ENCODE measurements around the gene LACTB.
A peak's percentile ranks its signal among the peaks of the same experiment; 100 is the strongest.

Gene LACTB

GRCh38 chr15:63121382-63122001 is at the start of gene LACTB:
TSS of gene LACTB (plus strand) at chr15:63121861. CDS start at chr15:63121872, 11 bp downstream.
- peak; percentile 62 to 69 for DNase-seq (ENCODE audit: low read depth in 1 of 2, low spot score in 1 of 2)

DNA sequence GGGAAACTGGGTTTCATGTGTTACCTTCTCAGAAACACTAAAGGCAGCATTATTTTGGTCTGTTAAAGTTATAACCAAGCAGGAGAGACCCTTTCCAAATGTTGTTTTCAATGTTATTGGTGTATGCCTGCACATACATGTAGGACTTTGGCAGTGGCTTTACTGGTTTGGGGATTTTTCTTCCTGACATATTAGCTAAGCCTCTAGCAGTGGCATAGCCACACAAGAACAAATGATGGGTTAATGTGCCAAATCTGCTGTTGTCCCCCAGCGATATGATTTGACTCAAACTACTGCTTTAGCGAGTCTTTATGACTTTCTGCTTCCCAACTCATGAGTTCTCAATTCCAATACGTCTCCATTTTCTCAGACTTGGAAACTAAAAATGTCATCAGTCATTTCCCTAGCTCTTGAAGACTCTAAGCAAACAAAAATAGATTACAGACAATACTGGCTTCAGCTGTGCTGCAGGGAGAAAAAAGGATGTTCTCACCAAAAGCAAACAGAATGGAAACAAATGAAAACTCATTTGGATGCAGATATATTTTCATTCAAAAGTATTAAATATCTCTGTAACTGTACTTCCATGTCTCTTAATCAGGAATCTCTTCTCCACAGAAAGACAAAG is 49.5 kb upstream of the LACTB start:
- DNase-seq (ENCODE audit: low read depth in 1 of 2, low spot score in 1 of 2) = no peak

DNA sequence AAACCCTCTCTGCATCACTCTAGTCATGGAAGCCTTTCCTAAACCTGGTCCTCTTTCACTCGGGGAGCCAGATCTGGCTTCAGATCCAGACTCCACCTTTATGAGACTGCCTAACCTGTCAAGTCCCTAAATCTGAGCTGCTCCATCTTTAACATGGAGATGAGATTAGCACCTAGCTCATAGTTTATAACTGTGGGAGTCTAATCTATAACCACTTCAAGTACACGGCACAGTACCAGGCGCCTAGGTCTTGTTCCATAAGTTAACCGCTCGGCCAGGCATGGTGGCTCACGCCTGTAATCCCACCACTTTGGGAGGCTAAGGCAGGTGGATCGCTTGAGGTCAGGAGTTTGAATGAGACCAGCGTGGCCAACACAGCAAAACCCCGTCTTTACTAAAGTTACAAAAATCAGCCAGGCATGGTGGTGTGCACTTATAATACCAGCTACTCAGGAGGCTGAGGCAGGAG is 48.8 kb upstream of the LACTB start:
- DNase-seq (ENCODE audit: low read depth in 1 of 2, low spot score in 1 of 2) = no peak

DNA sequence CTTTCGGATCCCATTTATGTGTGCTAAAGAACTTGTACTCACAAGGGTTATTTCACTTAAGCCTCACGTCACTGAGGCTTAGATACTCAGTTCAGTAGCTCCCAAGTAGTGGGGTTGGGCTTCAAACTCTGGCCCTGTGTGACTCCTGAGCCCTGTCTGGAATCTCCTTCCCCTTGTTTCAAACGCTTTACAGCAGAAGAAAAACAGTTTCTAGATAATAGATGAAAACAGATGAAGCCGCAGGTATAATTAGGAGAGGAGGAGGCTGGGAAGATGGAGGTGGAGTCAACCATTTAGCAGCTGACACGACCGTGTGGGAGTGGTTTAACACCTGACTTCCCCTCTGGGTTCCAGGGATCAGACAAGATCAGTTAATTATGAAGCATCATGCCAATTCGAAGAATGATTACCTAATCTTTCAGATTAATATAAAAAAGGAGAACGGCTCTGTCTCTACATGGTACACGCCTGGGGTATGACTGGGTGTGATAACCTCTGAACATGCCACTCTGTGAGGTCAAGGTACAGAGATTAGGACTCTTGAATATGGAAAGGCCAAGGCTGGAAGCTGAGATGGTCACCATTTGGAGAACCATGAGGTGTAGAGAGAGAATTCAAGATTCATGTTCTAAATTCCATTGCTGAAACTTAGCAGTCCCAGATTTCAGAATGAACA is 48.0 kb upstream of the LACTB start:
- DNase-seq (ENCODE audit: low read depth in 1 of 2, low spot score in 1 of 2) = no peak

GRCh38 chr15:63075015-63075983 is 46.4 kb upstream of the LACTB start:
- DNase-seq (ENCODE audit: low read depth in 1 of 2, low spot score in 1 of 2) = no peak

DNA sequence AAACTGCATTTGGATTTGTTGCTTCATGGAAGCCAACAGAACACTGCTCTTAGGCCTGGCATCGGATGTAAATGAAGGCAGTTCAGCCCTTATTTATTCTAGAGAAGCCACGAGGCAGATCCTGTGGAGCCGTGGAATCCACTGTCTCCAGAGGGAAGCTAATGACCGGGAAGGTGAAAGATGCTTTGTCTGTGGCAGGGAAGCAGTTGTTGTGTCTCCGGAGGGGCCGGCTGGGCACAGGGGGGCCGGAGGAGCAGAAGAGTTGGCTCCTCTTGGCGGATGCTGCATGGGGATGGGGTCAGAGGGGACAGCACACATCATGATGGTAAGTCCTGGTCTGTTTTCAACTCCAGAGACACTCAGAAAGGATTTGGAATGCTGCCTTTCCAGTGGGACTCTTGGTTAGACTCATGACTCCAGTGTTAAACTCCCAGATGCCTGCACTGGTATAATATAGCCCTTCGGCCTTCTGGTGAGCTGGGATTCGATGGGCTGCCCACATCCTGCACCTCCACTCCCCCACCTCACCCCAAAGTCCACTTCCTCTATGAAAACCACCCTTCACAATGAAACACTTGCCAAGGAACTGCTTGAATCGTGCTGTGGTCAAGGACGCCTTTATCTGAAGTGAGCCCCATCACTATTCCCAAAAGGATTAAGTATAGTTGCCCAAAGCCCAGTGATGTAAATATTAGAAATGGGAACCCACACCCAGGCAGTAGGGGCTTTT is 45.5 kb upstream of the LACTB start:
- DNase-seq (ENCODE audit: low read depth in 1 of 2, low spot score in 1 of 2) = no peak

DNA sequence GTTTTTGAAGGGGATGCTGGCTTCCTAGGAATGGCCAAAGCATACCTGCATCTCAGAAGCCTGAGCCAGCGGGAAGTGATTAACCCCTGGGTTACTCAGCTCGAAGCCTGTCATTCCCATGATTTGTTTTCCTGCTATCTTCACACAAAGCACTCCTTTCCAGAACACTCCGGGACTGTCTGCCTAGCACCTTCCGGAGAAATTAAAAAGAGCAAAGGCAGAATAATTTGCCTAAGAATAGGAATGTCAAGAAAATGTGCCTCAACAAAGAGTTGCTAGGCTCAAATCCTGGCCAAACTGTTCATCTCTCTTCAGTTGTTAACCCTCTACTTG is 45.0 kb upstream of the LACTB start:
- no peak for DNase-seq (ENCODE audit: low read depth in 1 of 2, low spot score in 1 of 2)

GRCh38 chr15:63077952-63078351 is 43.7 kb upstream of the LACTB start:
- no peak for DNase-seq (ENCODE audit: low read depth in 1 of 2, low spot score in 1 of 2)

GRCh38 chr15:63079947-63080626 is 41.6 kb upstream of the LACTB start:
- DNase-seq (ENCODE audit: low read depth in 1 of 2, low spot score in 1 of 2) = no peak

DNA sequence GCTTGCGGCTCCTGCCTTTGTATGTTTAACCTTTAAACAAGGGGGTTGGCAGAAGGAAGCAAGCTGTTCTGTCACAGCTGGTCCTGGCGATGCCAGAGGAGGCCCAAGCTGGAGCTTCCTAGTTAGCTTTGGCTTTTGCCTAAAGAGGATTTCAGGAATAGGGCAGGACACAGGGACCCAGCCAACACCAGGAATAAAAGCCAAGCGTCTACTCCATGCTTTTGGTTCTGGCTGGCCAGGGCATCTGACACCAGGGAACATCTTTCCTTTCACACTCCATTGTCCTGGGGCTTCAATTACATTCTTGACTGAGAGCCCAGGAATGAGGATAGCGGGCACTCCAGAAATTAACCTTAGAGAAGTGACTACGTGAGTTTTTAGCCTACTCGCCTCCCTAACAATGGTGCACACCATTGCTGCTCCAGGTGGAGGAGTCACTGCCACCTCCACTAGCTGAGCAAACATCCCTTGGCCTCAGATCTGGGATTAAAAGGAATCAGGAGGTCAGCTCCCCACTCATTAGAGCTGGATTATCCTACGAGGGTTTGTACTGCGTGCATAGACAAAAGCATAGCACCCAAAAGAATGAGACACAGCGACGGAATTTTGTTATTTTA is 40.9 kb upstream of the LACTB start:
- no peak for DNase-seq (ENCODE audit: low read depth in 1 of 2, low spot score in 1 of 2)

- DNase-seq (ENCODE audit: low read depth in 1 of 2, low spot score in 1 of 2) = no peak
These were observed 39.3 kb upstream of the LACTB start for GRCh38 chr15:63082366-63082765.

GRCh38 chr15:63083044-63083443 is 38.6 kb upstream of the LACTB start:
- no peak for DNase-seq (ENCODE audit: low read depth in 1 of 2, low spot score in 1 of 2)

- no peak for DNase-seq (ENCODE audit: low read depth in 1 of 2, low spot score in 1 of 2)
These were observed 38.1 kb upstream of the LACTB start for GRCh38 chr15:63083541-63083940.

- no peak for DNase-seq (ENCODE audit: low read depth in 1 of 2, low spot score in 1 of 2)
These were observed 36.9 kb upstream of the LACTB start for GRCh38 chr15:63084806-63085205.

GRCh38 chr15:63085289-63085688 is 36.4 kb upstream of the LACTB start:
- DNase-seq (ENCODE audit: low read depth in 1 of 2, low spot score in 1 of 2) = no peak

DNA sequence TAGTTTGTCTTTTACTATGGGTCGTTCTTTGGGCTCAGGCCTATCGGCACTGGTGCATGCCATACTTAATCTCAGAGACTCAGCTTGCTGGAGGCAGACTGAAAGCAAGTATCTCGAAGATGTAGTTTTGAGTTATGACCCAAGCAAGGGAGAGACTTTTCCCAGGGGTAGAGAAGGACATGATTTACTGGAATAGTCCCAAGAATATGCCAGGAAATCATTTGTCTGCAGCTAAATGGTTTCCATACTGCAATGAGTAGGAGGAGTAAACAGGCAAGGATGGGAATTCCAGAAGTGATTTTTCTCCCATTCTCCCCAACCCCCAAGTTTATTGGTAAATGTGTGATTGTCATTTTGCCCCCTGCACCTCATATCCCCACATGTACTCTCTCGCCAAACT is 35.4 kb upstream of the LACTB start:
- DNase-seq (ENCODE audit: low read depth in 1 of 2, low spot score in 1 of 2) = no peak

- no peak for DNase-seq (ENCODE audit: low read depth in 1 of 2, low spot score in 1 of 2)
These were observed 34.7 kb upstream of the LACTB start for GRCh38 chr15:63086947-63087346.

- no peak for DNase-seq (ENCODE audit: low read depth in 1 of 2, low spot score in 1 of 2)
These were observed 33.0 kb upstream of the LACTB start for GRCh38 chr15:63088533-63089245.
